ENCODE results near the gene ABHD5. TPM values are rescaled to one million over a fixed set of nuclear protein-coding genes. Genes with fewer than 3 reads are reported as not detected.
"Not testable (repeated sequence)": the region's sequence is repeated elsewhere in the genome, so short reads cannot be mapped to it uniquely, and the experiment has no call there.

The ABHD5 gene
- total RNA-seq, 1 donor from 2014 or later = 8.9 TPM

- H3K36me3 ChIP-seq (ENCODE audit: control insufficient read depth in 3 of 3, insufficient read depth in 3 of 3, low read length in 3 of 3); H3K9ac ChIP-seq (ENCODE audit: low read depth in 1 of 3, low read length in 3 of 3); H3K27me3 ChIP-seq (ENCODE audit: control insufficient read depth in 3 of 3, insufficient read depth in 3 of 3, low read length in 3 of 3); H3K9me3 ChIP-seq (ENCODE audit: control insufficient read depth in 3 of 3, low read length in 3 of 3); H3K4me3 ChIP-seq (ENCODE audit: low read length in 3 of 3); H3K27ac ChIP-seq (ENCODE audit: low read depth, low read length); H3K4me1 ChIP-seq (ENCODE audit: control insufficient read depth in 3 of 3, insufficient read depth in 3 of 3, low read length in 3 of 3): not testable (repeated sequence)
Observed at GRCh38 chr3:43661376-43661775, 29.4 kb upstream of the ABHD5 start.

- H3K4me1 ChIP-seq (ENCODE audit: control insufficient read depth in 3 of 3, insufficient read depth in 3 of 3, low read length in 3 of 3); H3K9ac ChIP-seq (ENCODE audit: low read depth in 1 of 3, low read length in 3 of 3); H3K27ac ChIP-seq (ENCODE audit: low read depth, low read length); H3K9me3 ChIP-seq (ENCODE audit: control insufficient read depth in 3 of 3, low read length in 3 of 3); H3K27me3 ChIP-seq (ENCODE audit: control insufficient read depth in 3 of 3, insufficient read depth in 3 of 3, low read length in 3 of 3); H3K36me3 ChIP-seq (ENCODE audit: control insufficient read depth in 3 of 3, insufficient read depth in 3 of 3, low read length in 3 of 3); H3K4me3 ChIP-seq (ENCODE audit: low read length in 3 of 3): not testable (repeated sequence)
Observed at GRCh38 chr3:43665011-43665410, 25.7 kb upstream of the ABHD5 start.

DNA sequence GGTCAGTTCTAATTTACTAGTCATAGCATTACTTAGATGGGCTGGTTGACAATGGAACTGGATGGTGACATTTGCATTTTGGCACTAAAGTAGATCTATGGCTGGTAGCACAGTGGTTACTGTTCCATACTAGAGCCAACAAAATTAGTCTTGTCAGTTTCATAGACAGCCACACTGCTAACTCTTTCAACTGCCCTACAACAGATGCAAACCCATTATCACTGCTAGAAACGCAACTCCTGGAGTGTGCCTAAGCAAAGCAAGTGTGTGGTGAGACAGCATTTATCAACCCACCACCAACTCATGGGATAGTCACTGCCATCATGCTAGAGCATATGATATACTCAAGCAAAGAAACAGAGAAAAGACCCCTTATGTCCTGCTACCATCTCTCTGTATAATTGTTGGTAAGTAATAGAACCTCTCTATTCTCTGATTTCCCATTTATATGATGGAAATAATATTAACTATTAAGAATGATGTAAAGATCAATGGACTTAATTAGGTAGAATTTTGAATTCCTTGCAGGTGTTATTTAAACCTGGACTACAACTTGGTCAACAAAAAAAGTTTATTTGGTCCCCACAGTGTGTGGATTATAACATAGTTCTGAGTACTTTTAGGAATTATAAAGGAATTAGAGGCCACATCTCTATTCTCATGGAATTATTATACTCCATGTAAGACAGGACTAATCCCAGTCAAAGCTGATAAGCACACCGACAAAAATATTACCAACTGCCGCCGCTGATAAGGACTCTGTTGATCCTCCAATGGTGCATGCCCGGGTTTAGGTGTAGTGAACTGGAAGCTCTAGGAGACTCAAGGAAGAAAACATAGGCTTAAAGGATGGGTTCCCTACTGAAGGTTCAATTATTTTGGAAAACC lies 19.9 kb upstream of the ABHD5 start:
- Histone ChIP-seq H3K9ac (ENCODE audit: low read depth in 1 of 3, low read length in 3 of 3) (no peak overlapping the region), H3K27ac (ENCODE audit: low read depth, low read length) (no peak overlapping the region), H3K27me3 (ENCODE audit: control insufficient read depth in 3 of 3, insufficient read depth in 3 of 3, low read length in 3 of 3) (no peaks in the 10 kb centered on the region), H3K4me3 (ENCODE audit: low read length in 3 of 3) (no peak overlapping the region), H3K9me3 (ENCODE audit: control insufficient read depth in 3 of 3, low read length in 3 of 3) (no peaks in the 10 kb centered on the region), H3K36me3 (ENCODE audit: control insufficient read depth in 3 of 3, insufficient read depth in 3 of 3, low read length in 3 of 3) (no peaks in the 10 kb centered on the region), H3K4me1 (ENCODE audit: control insufficient read depth in 3 of 3, insufficient read depth in 3 of 3, low read length in 3 of 3) (no peaks in the 10 kb centered on the region)

GRCh38 chr3:43674345-43675085 lies 16.2 kb upstream of the ABHD5 start:
- no peaks in the 10 kb centered on the region for H3K36me3 ChIP-seq (ENCODE audit: control insufficient read depth in 3 of 3, insufficient read depth in 3 of 3, low read length in 3 of 3)

GRCh38 chr3:43675593-43675992 lies 15.1 kb upstream of the ABHD5 start:
- Histone ChIP-seq H3K4me3 (ENCODE audit: low read length in 3 of 3) (no peak overlapping the region), H3K27me3 (ENCODE audit: control insufficient read depth in 3 of 3, insufficient read depth in 3 of 3, low read length in 3 of 3) (no peaks in the 10 kb centered on the region), H3K36me3 (ENCODE audit: control insufficient read depth in 3 of 3, insufficient read depth in 3 of 3, low read length in 3 of 3) (no peaks in the 10 kb centered on the region), H3K27ac (ENCODE audit: low read depth, low read length) (no peak overlapping the region), H3K9me3 (ENCODE audit: control insufficient read depth in 3 of 3, low read length in 3 of 3) (no peaks in the 10 kb centered on the region), H3K4me1 (ENCODE audit: control insufficient read depth in 3 of 3, insufficient read depth in 3 of 3, low read length in 3 of 3) (no peaks in the 10 kb centered on the region), H3K9ac (ENCODE audit: low read depth in 1 of 3, low read length in 3 of 3) (no peak overlapping the region)

More at GRCh38 chr3:43674345-43675085, 16.2 kb upstream of the ABHD5 start:
- H3K4me3 ChIP-seq (ENCODE audit: low read length in 3 of 3) = no peak overlapping the region
- no peak overlapping the region for H3K27ac ChIP-seq (ENCODE audit: low read depth, low read length)
- no peaks in the 10 kb centered on the region for H3K27me3 ChIP-seq (ENCODE audit: control insufficient read depth in 3 of 3, insufficient read depth in 3 of 3, low read length in 3 of 3)
- no peaks in the 10 kb centered on the region for H3K9me3 ChIP-seq (ENCODE audit: control insufficient read depth in 3 of 3, low read length in 3 of 3)
- no peak overlapping the region for H3K9ac ChIP-seq (ENCODE audit: low read depth in 1 of 3, low read length in 3 of 3)
- no peaks in the 10 kb centered on the region for H3K4me1 ChIP-seq (ENCODE audit: control insufficient read depth in 3 of 3, insufficient read depth in 3 of 3, low read length in 3 of 3)

GRCh38 chr3:43676441-43676840 lies 14.3 kb upstream of the ABHD5 start:
- Histone ChIP-seq H3K4me1 (ENCODE audit: control insufficient read depth in 3 of 3, insufficient read depth in 3 of 3, low read length in 3 of 3) (no peaks in the 10 kb centered on the region), H3K9me3 (ENCODE audit: control insufficient read depth in 3 of 3, low read length in 3 of 3) (no peaks in the 10 kb centered on the region), H3K36me3 (ENCODE audit: control insufficient read depth in 3 of 3, insufficient read depth in 3 of 3, low read length in 3 of 3) (no peaks in the 10 kb centered on the region), H3K27me3 (ENCODE audit: control insufficient read depth in 3 of 3, insufficient read depth in 3 of 3, low read length in 3 of 3) (no peaks in the 10 kb centered on the region), H3K27ac (ENCODE audit: low read depth, low read length) (no peak overlapping the region), H3K9ac (ENCODE audit: low read depth in 1 of 3, low read length in 3 of 3) (no peak overlapping the region), H3K4me3 (ENCODE audit: low read length in 3 of 3) (no peak overlapping the region)

- not testable (repeated sequence) for H3K4me1 ChIP-seq (ENCODE audit: control insufficient read depth in 3 of 3, insufficient read depth in 3 of 3, low read length in 3 of 3); H3K27me3 ChIP-seq (ENCODE audit: control insufficient read depth in 3 of 3, insufficient read depth in 3 of 3, low read length in 3 of 3); H3K36me3 ChIP-seq (ENCODE audit: control insufficient read depth in 3 of 3, insufficient read depth in 3 of 3, low read length in 3 of 3); H3K27ac ChIP-seq (ENCODE audit: low read depth, low read length); H3K9ac ChIP-seq (ENCODE audit: low read depth in 1 of 3, low read length in 3 of 3); H3K4me3 ChIP-seq (ENCODE audit: low read length in 3 of 3); H3K9me3 ChIP-seq (ENCODE audit: control insufficient read depth in 3 of 3, low read length in 3 of 3)
Observed at GRCh38 chr3:43678375-43678774, 12.4 kb upstream of the ABHD5 start.

DNA sequence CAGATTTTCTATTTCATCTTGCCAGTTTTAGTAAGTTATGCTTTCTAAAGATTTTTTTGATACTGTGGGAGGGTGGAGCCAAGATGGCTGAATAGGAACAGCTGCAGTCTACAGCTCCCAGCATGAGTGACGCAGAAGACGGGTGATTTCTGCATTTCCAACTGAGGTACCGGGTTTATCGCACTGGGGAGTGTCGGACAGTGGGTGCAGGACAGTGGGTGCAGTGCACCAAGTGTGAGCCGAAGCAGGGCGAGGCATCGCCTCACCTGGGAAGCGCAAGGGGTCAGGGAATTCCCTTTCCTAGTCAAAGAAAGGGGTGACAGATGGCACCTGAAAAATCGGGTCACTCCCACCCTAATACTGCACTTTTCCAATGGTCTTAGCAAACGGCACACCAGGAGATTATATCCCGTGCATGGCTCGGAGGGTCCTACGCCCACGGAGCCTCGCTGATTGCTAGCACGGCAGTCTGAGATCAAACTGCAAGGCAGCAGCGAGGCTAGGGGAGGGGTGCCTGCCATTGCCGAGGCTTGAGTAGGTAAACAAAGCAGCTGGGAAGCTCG lies 11.8 kb upstream of the ABHD5 start:
- H3K36me3 ChIP-seq (ENCODE audit: control insufficient read depth in 3 of 3, insufficient read depth in 3 of 3, low read length in 3 of 3); H3K9ac ChIP-seq (ENCODE audit: low read depth in 1 of 3, low read length in 3 of 3); H3K4me1 ChIP-seq (ENCODE audit: control insufficient read depth in 3 of 3, insufficient read depth in 3 of 3, low read length in 3 of 3); H3K4me3 ChIP-seq (ENCODE audit: low read length in 3 of 3); H3K27ac ChIP-seq (ENCODE audit: low read depth, low read length); H3K9me3 ChIP-seq (ENCODE audit: control insufficient read depth in 3 of 3, low read length in 3 of 3); H3K27me3 ChIP-seq (ENCODE audit: control insufficient read depth in 3 of 3, insufficient read depth in 3 of 3, low read length in 3 of 3): not testable (repeated sequence)

DNA sequence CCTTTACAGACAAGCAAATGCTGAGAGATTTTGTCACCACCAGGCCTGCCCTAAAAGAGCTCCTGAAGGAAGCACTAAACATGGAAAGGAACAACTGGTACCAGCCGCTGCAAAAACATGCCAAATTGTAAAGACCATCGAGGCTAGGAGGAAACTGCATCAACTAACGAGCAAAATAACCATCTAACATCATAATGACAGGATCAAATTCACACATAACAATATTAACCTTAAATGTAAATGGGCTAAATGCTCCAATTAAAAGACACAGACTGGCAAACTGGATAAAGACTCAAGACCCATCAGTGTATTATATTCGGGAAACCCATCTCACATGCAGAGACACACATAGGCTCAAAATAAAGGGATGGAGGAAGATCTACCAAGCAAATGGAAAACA lies 9.9 kb upstream of the ABHD5 start:
- H3K4me1 ChIP-seq (ENCODE audit: control insufficient read depth in 3 of 3, insufficient read depth in 3 of 3, low read length in 3 of 3); H3K36me3 ChIP-seq (ENCODE audit: control insufficient read depth in 3 of 3, insufficient read depth in 3 of 3, low read length in 3 of 3); H3K27ac ChIP-seq (ENCODE audit: low read depth, low read length): not testable (repeated sequence)

DNA sequence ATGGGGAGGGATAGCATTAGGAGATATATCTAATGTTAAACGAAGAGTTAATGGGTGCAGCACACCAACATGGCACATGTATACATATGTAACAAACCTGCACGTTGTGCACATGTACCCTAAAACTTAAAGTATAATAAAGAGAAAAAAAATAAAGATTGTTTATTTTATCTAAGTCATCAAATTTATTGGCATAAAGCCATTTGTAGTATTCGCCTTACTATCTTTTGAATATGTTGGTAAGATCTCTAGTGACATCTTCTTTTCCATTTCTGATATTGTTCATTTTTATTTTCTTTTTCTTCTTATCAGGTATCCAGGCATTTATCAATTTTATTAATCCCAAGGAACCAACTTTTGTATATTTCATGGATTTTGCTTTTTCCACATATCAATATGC lies 5.8 kb upstream of the ABHD5 start:
- H3K4me1 ChIP-seq (ENCODE audit: control insufficient read depth in 3 of 3, insufficient read depth in 3 of 3, low read length in 3 of 3) = peaks cover 0 to under 1% (median 0%) of the 10 kb centered on the region in 3 donors
- no peak overlapping the region for H3K4me3 ChIP-seq (ENCODE audit: low read length in 3 of 3)
- H3K9me3 ChIP-seq (ENCODE audit: control insufficient read depth in 3 of 3, low read length in 3 of 3) = no peaks in the 10 kb centered on the region
- no peak overlapping the region for H3K9ac ChIP-seq (ENCODE audit: low read depth in 1 of 3, low read length in 3 of 3)
- H3K36me3 ChIP-seq (ENCODE audit: control insufficient read depth in 3 of 3, insufficient read depth in 3 of 3, low read length in 3 of 3) = no peaks in the 10 kb centered on the region
- H3K27me3 ChIP-seq (ENCODE audit: control insufficient read depth in 3 of 3, insufficient read depth in 3 of 3, low read length in 3 of 3) = no peaks in the 10 kb centered on the region
- H3K27ac ChIP-seq (ENCODE audit: low read depth, low read length) = no peak overlapping the region

More for the DNA sequence above, 9.9 kb upstream of the ABHD5 start:
- H3K27me3 ChIP-seq (ENCODE audit: control insufficient read depth in 3 of 3, insufficient read depth in 3 of 3, low read length in 3 of 3); H3K4me3 ChIP-seq (ENCODE audit: low read length in 3 of 3); H3K9ac ChIP-seq (ENCODE audit: low read depth in 1 of 3, low read length in 3 of 3); H3K9me3 ChIP-seq (ENCODE audit: control insufficient read depth in 3 of 3, low read length in 3 of 3): not testable (repeated sequence)
